SW 1271 (cell line): ENCODE data around the gene RAB43.

Experiments
- DNase-seq, 2 experiments: peaks; one replicate each; lab custom pipeline; 2025; lab: John Stamatoyannopoulos, UW

The RAB43 gene

GRCh38 chr3:129061023-129061887 is 60.3 kb downstream of the RAB43 start:
- DNase-seq: no peak

GRCh38 chr3:129060276-129061022 is 61.2 kb downstream of the RAB43 start, which contains the start of gene GP9:
TSS of gene GP9 (plus strand) at chr3:129060779. CDS start at chr3:129061740, 961 bp downstream.
- no peak for DNase-seq

GRCh38 chr3:129059311-129059958 is 62.2 kb downstream of the RAB43 start:
- DNase-seq: no peak

- DNase-seq: no peak
These were observed 63.0 kb downstream of the RAB43 start for GRCh38 chr3:129058441-129059200.

GRCh38 chr3:129057249-129057648 is 64.4 kb downstream of the RAB43 start:
- no peak for DNase-seq

- no peak for DNase-seq
These were observed 65.0 kb downstream of the RAB43 start for GRCh38 chr3:129056451-129057173.

- no peak for DNase-seq
These were observed 66.9 kb downstream of the RAB43 start for GRCh38 chr3:129054605-129055104.

- DNase-seq: no peak
These were observed 68.9 kb downstream of the RAB43 start for GRCh38 chr3:129052675-129053074.

- no peak for DNase-seq
These were observed 69.7 kb downstream of the RAB43 start for GRCh38 chr3:129051871-129052340.

GRCh38 chr3:129050556-129051295 is 70.9 kb downstream of the RAB43 start:
- DNase-seq: no peak

GRCh38 chr3:129047553-129047839 is 74.1 kb downstream of the RAB43 start:
- DNase-seq: no peak

GRCh38 chr3:129046732-129047552 is 74.7 kb downstream of the RAB43 start:
- DNase-seq: no peak

- DNase-seq: no peak
These were observed 75.4 kb downstream of the RAB43 start for GRCh38 chr3:129046037-129046731.

- DNase-seq: no peak
These were observed 75.9 kb downstream of the RAB43 start for GRCh38 chr3:129045675-129046036.

- no peak for DNase-seq
These were observed 80.9 kb downstream of the RAB43 start for GRCh38 chr3:129040579-129041300.

- no peak for DNase-seq
These were observed 81.6 kb downstream of the RAB43 start for GRCh38 chr3:129040039-129040336.

- DNase-seq: no peak
These were observed 82.1 kb downstream of the RAB43 start for GRCh38 chr3:129039271-129040038.
